Measurements from ENCODE around the gene CNTNAP2.

CNTNAP2 gene

GRCh38 chr7:147436718-147437117 lies 1320.1 kb downstream of the CNTNAP2 start:
- no peak for DNase-seq

- no peak for DNase-seq
Observed at GRCh38 chr7:147438216-147438615, 1321.6 kb downstream of the CNTNAP2 start.

DNA sequence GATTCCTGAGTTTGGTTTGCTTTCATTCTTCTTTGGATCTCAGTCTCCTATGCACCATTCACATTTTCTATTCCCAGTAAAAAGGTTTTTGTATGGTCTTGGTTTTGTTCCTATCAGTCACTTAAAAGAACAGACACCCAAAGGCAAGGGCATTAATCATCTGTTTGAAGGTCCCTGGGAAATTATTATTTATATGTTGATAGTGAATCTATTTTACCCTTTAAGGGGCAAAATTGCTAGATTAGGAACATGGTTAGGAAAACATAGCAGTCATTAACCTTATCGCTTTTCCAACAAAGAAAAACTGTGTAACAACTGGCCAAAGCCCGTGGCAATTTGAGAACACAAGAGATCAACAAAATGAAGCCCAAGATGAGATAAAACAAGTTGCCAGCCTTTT lies 1327.3 kb downstream of the CNTNAP2 start:
- no peak for DNase-seq

DNA sequence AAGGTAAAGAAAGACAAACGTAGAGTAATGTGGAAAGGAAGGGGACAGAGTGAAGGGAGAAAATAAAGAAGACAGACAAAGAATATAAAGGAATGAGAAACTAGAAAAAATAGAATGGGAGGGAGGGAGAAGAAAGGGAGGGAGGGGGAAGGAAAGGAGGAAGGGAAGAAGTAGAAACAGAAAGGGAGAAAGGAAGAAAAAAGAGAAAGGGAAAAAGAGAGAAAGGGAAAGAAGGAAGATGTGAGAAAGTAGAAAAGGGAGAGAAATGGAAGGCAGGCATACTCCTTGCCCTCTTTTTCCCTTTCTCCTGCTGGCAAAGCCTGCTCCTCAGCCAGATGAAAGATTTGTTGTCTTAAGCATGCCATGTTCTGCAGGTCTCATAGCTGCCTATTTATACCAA lies 1336.2 kb downstream of the CNTNAP2 start:
- DNase-seq, result no peak

DNA sequence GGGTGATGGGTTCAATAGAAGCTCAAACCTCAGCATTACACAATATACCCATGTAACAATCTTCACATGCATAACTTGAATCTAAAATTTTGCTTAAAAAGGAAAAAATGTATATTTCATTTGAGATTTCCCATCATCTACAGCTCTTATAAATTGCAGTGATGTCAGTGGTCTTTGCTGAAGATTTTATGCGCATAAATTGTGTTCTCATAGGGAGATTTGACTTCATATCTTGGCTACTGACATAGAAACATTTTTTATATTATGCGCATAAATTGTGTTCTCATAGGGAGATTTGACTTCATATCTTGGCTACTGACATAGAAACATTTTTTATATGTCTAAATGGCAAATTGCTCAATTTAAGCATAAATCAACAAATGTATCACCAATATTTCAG lies 1348.6 kb downstream of the CNTNAP2 start:
- no peak for DNase-seq

- DNase-seq, result no peak
Observed at GRCh38 chr7:147472556-147472955, 1356.0 kb downstream of the CNTNAP2 start.

DNA sequence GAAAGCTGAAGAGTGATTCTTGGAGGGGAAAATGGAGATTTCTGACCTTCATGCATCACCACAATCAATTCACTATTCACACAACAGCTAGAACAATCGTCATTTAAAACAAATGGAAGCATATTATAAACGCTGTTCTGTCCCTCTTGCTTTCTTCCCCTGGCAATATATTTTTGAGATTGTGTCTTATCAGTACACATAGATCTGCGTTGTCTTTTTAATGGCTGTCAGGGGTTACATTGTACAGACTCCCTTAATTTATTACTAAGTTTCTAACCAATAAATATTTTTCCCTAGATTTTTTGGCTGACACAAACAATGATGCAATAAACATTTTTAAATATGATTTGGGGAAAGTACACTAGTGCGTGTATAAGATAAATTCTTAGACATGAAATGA lies 1358.3 kb downstream of the CNTNAP2 start:
- DNase-seq, result no peak

GRCh38 chr7:147477526-147477925 lies 1360.9 kb downstream of the CNTNAP2 start:
- no peak for DNase-seq

DNA sequence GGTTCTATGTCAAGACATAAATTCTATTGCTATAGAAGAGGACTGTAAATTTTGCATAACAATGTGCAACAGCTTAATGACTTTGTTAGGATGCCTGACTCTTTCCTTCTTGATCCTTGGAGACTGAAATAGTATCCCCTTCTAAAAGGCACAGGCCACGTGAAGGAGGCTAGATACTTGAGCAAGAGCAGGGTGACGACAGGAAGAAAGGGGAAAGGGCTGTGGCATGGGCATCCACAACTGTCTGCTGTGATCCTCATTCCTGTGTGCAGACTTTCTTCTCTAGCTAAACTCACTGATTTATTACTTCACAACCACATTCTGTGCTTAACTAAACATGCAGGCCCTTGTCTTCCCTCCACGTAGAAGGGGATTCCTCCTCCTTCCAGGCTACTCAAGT lies 1362.2 kb downstream of the CNTNAP2 start:
- no peak for DNase-seq

- no peak for DNase-seq
Observed at GRCh38 chr7:147483634-147484292, 1367.2 kb downstream of the CNTNAP2 start.

GRCh38 chr7:147485660-147486210 lies 1369.1 kb downstream of the CNTNAP2 start:
- no peak for DNase-seq

- DNase-seq, result no peak
Observed at GRCh38 chr7:147492606-147493005, 1376.0 kb downstream of the CNTNAP2 start.

DNA sequence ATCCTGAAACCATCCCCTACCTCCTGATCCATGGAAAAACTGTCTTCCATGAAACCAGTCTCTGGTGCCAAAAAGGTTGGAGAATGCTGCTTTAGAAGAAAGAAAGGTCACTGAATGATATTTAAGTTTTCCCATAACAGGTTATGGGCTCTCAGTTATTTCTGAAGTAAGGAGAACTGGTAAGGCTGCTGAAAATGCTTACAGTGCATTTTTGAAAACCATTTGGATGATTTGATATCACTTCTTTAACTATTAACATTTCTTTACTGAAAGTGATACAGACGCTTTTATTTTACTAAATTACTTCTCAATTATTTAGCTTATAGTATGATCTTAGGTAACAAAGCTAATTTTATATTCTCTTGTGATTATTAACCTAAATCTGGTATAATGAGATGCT lies 1379.6 kb downstream of the CNTNAP2 start:
- no peak for DNase-seq

DNA sequence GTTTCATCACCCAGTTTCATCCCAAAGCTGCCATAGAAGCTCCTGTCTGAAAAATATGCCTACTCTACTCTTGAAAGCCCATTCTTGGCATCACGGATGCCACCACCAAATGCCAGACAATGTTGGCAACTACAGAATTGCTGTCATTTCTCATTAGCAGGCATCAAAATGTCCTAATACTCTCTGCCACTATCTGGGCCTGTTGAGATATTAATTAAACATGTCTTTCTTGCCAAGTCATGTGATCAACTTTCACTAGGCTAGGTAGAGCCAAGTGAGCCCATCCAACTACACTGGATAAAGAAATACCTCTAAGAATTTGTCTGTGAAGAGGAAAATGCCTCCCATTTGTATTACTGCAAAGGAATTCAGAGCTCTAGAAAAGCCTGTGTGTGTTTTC lies 1380.6 kb downstream of the CNTNAP2 start:
- no peak for DNase-seq

GRCh38 chr7:147498081-147498480 lies 1381.5 kb downstream of the CNTNAP2 start:
- DNase-seq, result no peak

- DNase-seq, result no peak
Observed at GRCh38 chr7:147509035-147509501, 1392.5 kb downstream of the CNTNAP2 start.

GRCh38 chr7:147509541-147510200 lies 1393.1 kb downstream of the CNTNAP2 start:
- no peak for DNase-seq

DNA sequence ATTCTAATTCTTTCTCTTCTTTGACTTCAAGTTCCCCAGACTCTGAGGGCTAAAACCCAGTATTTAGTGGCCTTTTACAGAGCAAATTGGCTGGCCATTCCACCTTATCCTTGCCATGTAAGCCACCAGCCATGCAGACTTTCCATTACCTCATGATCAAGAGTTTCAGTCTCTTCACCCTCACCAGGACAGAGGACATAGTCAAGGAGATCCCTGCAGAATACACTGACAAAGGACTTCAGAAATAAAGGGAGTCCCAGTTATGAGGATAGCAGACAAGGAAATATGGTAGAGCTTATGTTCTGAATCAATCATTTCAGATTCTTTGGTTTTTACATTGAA lies 1393.6 kb downstream of the CNTNAP2 start:
- no peak for DNase-seq

GRCh38 chr7:147510923-147511322 lies 1394.3 kb downstream of the CNTNAP2 start:
- DNase-seq, result no peak

DNA sequence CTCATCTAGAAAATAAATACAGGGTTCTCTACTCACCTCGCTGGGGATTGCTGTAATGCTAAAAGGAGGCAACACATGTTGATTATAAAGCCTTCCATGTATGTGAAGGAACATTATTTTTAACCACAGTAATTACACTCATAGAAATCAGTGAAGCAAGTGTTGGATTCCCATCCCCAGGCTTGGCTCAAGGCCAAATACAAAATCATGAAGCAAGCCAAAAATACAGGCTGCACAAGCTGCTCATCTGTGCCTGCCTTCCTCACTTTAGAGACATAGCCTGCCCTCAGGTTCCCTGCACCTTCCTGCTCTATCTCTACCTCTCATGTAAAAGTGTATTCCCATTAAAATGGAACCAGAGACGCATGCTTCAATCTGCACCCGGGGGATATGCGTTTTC lies 1396.8 kb downstream of the CNTNAP2 start:
- no peak for DNase-seq

DNA sequence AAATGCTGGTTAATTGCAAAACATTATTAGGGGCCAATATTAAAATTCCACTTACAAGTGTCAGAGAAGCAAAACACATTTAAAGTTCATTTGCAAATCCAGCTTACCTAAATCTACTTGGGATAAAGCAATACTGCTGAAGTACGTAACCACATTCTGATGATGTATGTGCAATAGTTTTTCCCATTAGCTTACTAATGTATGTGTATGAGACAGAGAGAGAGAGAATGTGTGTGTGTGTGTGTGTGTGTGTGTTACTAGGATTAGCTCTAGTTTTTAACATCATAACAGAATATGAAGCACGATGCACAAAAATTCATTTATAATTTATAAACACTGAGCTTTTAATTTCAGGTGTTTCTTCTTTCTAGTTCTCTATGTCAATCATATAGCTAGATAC lies 1399.8 kb downstream of the CNTNAP2 start:
- no peak for DNase-seq

DNA sequence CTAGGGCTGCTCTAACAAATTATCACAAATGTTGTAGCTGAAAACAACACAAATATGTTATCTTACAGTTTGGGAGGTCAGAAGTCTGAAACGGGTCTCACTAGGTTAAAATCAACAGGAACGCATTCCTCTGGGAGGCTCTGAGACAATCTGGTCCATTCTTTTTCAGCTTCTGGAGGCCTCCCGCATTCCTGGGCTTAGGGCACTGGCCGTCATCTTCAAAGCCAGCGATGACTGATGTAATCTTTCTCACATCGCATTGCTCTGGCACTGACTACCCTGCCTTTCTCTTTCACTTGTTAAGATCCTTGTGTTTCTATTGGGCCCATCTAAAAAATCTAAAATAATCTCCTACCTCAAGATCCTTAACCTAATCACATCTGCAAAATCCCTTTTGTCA lies 1402.5 kb downstream of the CNTNAP2 start:
- DNase-seq, result no peak

DNA sequence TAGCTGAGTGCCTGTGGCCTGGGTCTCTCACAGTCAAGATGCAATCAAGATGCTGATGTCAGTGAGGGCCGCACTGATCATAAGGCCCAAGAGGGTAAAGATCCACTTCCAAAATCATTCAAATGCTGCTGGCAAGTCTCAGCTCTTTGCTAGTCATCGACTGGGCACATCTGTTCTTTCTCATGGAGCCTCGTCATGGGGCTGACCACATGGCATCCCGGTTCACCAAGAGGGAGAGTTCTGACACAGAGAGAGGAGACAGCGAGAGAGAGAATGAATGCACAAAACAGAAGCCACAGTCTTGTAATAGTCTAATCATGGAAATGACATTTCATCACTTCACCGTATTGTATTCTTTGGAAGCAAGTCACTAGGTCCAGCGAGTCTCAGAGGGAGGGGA lies 1406.5 kb downstream of the CNTNAP2 start:
- DNase-seq, result no peak

DNA sequence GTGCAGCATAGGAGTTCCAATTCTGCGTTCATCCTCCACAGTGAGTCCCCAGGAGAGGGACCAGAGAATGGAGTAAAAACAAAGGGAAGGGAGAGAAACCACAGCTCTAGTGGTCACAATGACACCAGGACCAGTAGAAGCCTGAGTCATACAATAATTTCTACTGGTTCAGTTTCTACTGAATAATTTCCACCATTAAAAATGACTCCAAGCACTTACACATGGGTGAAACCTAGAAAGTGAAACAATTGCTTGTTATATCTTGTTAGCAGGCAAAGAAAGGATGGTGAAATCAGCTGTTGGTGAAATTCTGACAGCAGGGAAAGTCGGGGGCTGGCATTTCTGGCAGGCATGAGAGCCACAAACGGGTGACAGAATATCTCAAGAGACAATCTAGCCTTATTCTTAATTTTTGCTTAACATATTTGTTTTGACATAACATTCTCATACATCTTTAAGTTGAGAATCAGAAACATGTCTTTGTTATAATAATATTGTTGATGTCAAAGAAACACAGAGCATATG lies 1408.2 kb downstream of the CNTNAP2 start:
- DNase-seq, result no peak
